KMS-11 (cell line): Measurements from ENCODE around the gene LGR4.

Experiments
- H2AFZ ChIP-seq: fragments of 200-600 bp; sonication (generic); 2 replicates; pipeline ENCODE4 v1.6.1; 2016; ENCODE audit warnings: antibody characterized with exemption, mixed run types, low read depth
- H3K27ac ChIP-seq: fragments of 200-600 bp; sonication (generic); 2 replicates; pipeline ENCODE4 v1.6.1; 2016; ENCODE audit warnings: mild to moderate bottlenecking, mixed run types
- H3K27me3 ChIP-seq: fragments of 200-600 bp; sonication (generic); 2 replicates; pipeline ENCODE4 v1.6.1; 2017; ENCODE audit warnings: mild to moderate bottlenecking, low read depth, mixed run types, moderate library complexity; ENCODE audit not compliant: insufficient read depth
- H3K36me3 ChIP-seq: fragments of 200-600 bp; sonication (generic); 2 replicates; pipeline ENCODE4 v1.6.1; 2017; ENCODE audit warnings: mild to moderate bottlenecking, mixed run types; ENCODE audit not compliant: insufficient read depth
- H3K4me1 ChIP-seq: fragments of 200-600 bp; sonication (generic); 2 replicates; pipeline ENCODE4 v1.6.1; 2016; ENCODE audit warnings: mild to moderate bottlenecking, low read depth, mixed run types; ENCODE audit not compliant: poor library complexity, severe bottlenecking
- H3K4me2 ChIP-seq: fragments of 200-600 bp; sonication (generic); 2 replicates; pipeline ENCODE4 v1.7.0; 2016; ENCODE audit warnings: mild to moderate bottlenecking, mixed run types
- H3K4me3 ChIP-seq: fragments of 200-600 bp; sonication (generic); IDR thresholded peaks from 2 replicates; pipeline ENCODE4 v1.6.1; 2017; ENCODE audit warnings: low read depth, low read length, mixed read lengths; ENCODE audit not compliant: insufficient read depth
- H3K79me2 ChIP-seq: fragments of 200-600 bp; sonication (generic); 2 replicates; pipeline ENCODE4 v1.6.1; 2016; ENCODE audit warnings: low read depth, mixed run types; ENCODE audit not compliant: insufficient read depth
- H3K9ac ChIP-seq: fragments of 200-600 bp; sonication (generic); 2 replicates; pipeline ENCODE4 v1.6.1; 2016; ENCODE audit warnings: mild to moderate bottlenecking, mixed run types
- H4K20me1 ChIP-seq: fragments of 200-600 bp; sonication (generic); 2 replicates; pipeline ENCODE4 v1.6.1; 2016; ENCODE audit warnings: mild to moderate bottlenecking, mixed run types; ENCODE audit not compliant: insufficient read depth
- CTCF ChIP-seq: fragments of 200-600 bp; sonication (generic); conservative IDR thresholded peaks from 2 replicates; pipeline ENCODE4 v1.6.1; 2017; ENCODE audit warnings: low read depth, mild to moderate bottlenecking, antibody characterized with exemption, low read length, moderate library complexity, mixed read lengths

LGR4 gene

GRCh38 chr11:27370374-27370773 lies 102.2 kb downstream of the LGR4 start:
- no peaks in the 10 kb centered on the region for H4K20me1 ChIP-seq
- H3K9ac ChIP-seq, result no peak overlapping the region
- no peak overlapping the region for H3K4me2 ChIP-seq
- H3K79me2 ChIP-seq, result no peaks in the 10 kb centered on the region
- H3K4me1 ChIP-seq, result peaks cover 34% of the 10 kb centered on the region
- no peak overlapping the region for H3K27ac ChIP-seq
- H2AFZ ChIP-seq, result no peak overlapping the region
- H3K27me3 ChIP-seq, result no peaks in the 10 kb centered on the region
- no peak for TF ChIP-seq CTCF
- H3K36me3 ChIP-seq, result no peaks in the 10 kb centered on the region
- no peak overlapping the region for H3K4me3 ChIP-seq

GRCh38 chr11:27367881-27368280 lies 104.7 kb downstream of the LGR4 start:
- no peak overlapping the region for H3K27ac ChIP-seq

GRCh38 chr11:27363576-27364117 lies 108.9 kb downstream of the LGR4 start:
- no peak for TF ChIP-seq CTCF
- Histone ChIP-seq H3K27me3 (no peaks in the 10 kb centered on the region), H2AFZ (peak overlapping the region; percentile 98), H3K79me2 (peaks cover 16% of the 10 kb centered on the region), H3K4me2 (peak overlapping the region; percentile 88), H3K36me3 (no peaks in the 10 kb centered on the region), H3K27ac (peak overlapping the region; percentile 71), H3K4me1 (peaks cover 50% of the 10 kb centered on the region), H3K9ac (peak overlapping the region; percentile 81), H3K4me3 (no peak overlapping the region), H4K20me1 (no peaks in the 10 kb centered on the region)

More at GRCh38 chr11:27367881-27368280, 104.7 kb downstream of the LGR4 start:
- Histone ChIP-seq H2AFZ (no peak overlapping the region), H3K4me1 (peaks cover 26% of the 10 kb centered on the region), H3K4me3 (no peak overlapping the region), H4K20me1 (no peaks in the 10 kb centered on the region), H3K4me2 (no peak overlapping the region), H3K79me2 (0 out of 2 replicates have a peak, but pooled peaks cover under 1% of the 10 kb centered on the region), H3K27me3 (no peaks in the 10 kb centered on the region), H3K36me3 (no peaks in the 10 kb centered on the region), H3K9ac (no peak overlapping the region)
- no peak for TF ChIP-seq CTCF

- Histone ChIP-seq H3K9ac (peak within 1 kb of the TSS; percentile 81), H3K27me3 (no peaks in the 10 kb centered on the region), H3K4me2 (peak within 1 kb of the TSS; percentile 88), H3K79me2 (peaks cover 16% of the 10 kb centered on the region), H4K20me1 (no peaks in the 10 kb centered on the region), H3K4me1 (peaks cover 57% of the 10 kb centered on the region), H3K4me3 (no peak within 1 kb of the TSS), H2AFZ (peak within 1 kb of the TSS; percentile 98), H3K27ac (peak within 1 kb of the TSS; percentile 71), H3K36me3 (no peaks in the 10 kb centered on the region)
- no peak for TF ChIP-seq CTCF
Observed at GRCh38 chr11:27362749-27363575, 109.6 kb downstream of the LGR4 start, which contains the start of gene CCDC34. TSS of gene CCDC34 (minus strand) at chr11:27363215. CDS start at chr11:27363194, 21 bp downstream.
